C4-2B (cell line): Measurements from ENCODE around the gene AUH.

Experiments
- CTCF ChIP-seq: fragments of 450-650 bp; conservative IDR thresholded peaks from 2 replicates; pipeline ENCODE4 v1.5.1; 2017; ENCODE audit warnings: mild to moderate bottlenecking
- ZFX ChIP-seq: fragments of 450-650 bp; IDR thresholded peaks from 2 replicates; pipeline ENCODE4 v1.6.1; 2017

DNA sequence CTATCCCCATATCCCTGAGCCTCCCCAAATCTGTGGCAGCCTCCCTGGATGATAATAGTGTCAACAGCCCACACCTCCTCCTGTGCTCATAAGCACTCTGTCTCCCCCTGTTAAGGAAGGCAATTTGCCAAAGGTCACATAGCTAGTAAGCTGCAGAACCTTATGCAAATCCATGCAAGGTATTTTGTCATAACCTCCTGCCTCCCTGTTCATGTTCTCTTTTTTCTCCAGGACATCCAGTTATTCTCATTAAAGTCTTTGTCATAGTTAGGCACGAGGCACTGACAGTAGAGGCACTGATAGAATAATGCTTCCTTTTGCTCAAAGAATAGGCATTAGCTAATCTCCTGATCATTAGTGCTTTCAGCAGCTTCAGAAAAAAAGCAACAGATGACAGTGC, 10.2 kb upstream of the AUH start:
- TF ChIP-seq CTCF (no peak), ZFX (no peak)
